ENCODE data around the gene EIF4G3.

- TF ChIP-seq POLR2AphosphoS5 (IDR thresholded peaks at IDR 0.05; ENCODE audit: low read depth, low read length) (no peak), POLR2A (IDR thresholded peaks at IDR 0.05; ENCODE audit: low read depth, low read length) (no peak), TAF1 (IDR thresholded peaks at IDR 0.05; ENCODE audit: borderline replicate concordance, low read depth, low read length) (no peak)
Observed at GRCh38 chr1:21104683-21105082, 72.0 kb downstream of the EIF4G3 start.
